GM12878 (cell line): ENCODE results near the gene ANKRD1. TPM values are rescaled to one million over a fixed set of nuclear protein-coding genes. Genes with fewer than 3 reads are reported as not detected.

ENCODE experiments used
- ATAC-seq: fragments of 200-7000 bp; cut with Tn5 transposase; 3 replicates; pipeline ENCODE4 v1.9.1; 2020; ENCODE audit warnings: mild to moderate bottlenecking, moderate library complexity
- BruUV-seq: library from RNA; stranded (reverse); fragments of 400-500 nt; replicated peaks from 2 replicates; lab custom pipeline; 2021; lab: Mats Ljungman, UMichigan
- CTCF ChIA-PET: fragments of 300-600 bp; sonication (Branson Sonifier 250); formaldehyde crosslinking; extraction: SDS; loops from one replicate; lab custom pipeline; 2021; ENCODE audit warnings: inconsistent platforms; lab: Yijun Ruan, JAX
- POLR2A ChIA-PET: fragments of 350-600 bp; formaldehyde crosslinking; extraction: SDS; loops from one replicate; lab custom pipeline; 2021; ENCODE audit warnings: inconsistent platforms; lab: Charles Lee
- RAD21 ChIA-PET: fragments of 300-600 bp; sonication (Branson Sonifier 250); formaldehyde crosslinking; loops from one replicate; lab custom pipeline; 2023; ENCODE audit warnings: antibody characterized with exemption; ENCODE audit not compliant: unreplicated experiment; lab: Charles Lee
- SMC1A ChIA-PET: fragments of 300-600 bp; sonication (Branson Sonifier 250); formaldehyde crosslinking; loops from one replicate; lab custom pipeline; 2023; ENCODE audit not compliant: unreplicated experiment, uncharacterized antibody; lab: Charles Lee
- DNase-seq: peaks from one replicate; pipeline ENCODE4 v3.0.0-alpha.2; 2011; ENCODE audit warnings: low read depth, low spot score
- FAIRE-seq: peaks from 3 replicates; lab custom pipeline; 2011; peaks lifted over from hg19 to GRCh38; lab: Jason Lieb, UNC
- H2AFZ ChIP-seq: 2 replicates; pipeline ENCODE4 v1.6.0; 2011; ENCODE audit warnings: low read depth, low read length, control low read depth; ENCODE audit not compliant: control insufficient read depth
- H3K27ac ChIP-seq: 2 replicates; pipeline ENCODE4 v1.5.1; 2011; ENCODE audit warnings: control low read depth; ENCODE audit not compliant: control insufficient read depth, insufficient read depth
- H3K27me3 ChIP-seq, 2 experiments: replicated peaks in 1 of 2; 2 replicates each; pipeline versions ENCODE4 v1.6.0 to v1.6.1; 2011; ENCODE audit warnings: low read length in 1 of 2; ENCODE audit not compliant: control insufficient read depth in 2 of 2, insufficient read depth in 2 of 2
- H3K36me3 ChIP-seq, 2 experiments: 2 replicates each; pipeline ENCODE4 v1.5.1; 2011; ENCODE audit warnings: low read length in 1 of 2; ENCODE audit not compliant: control insufficient read depth in 2 of 2, insufficient read depth in 2 of 2
- H3K4me1 ChIP-seq: 2 replicates; pipeline ENCODE4 v1.6.1; 2011; ENCODE audit warnings: mild to moderate bottlenecking, low read length, moderate library complexity, mixed read lengths; ENCODE audit not compliant: control insufficient read depth, insufficient read depth
- H3K4me2 ChIP-seq: 2 replicates; pipeline ENCODE4 v1.6.0; 2011; ENCODE audit warnings: control low read depth; ENCODE audit not compliant: control insufficient read depth, insufficient read depth
- H3K4me3 ChIP-seq: fragments of 200-600 bp; sonication (generic); 2 replicates; pipeline ENCODE4 v1.5.1; 2016
- H3K79me2 ChIP-seq: 2 replicates; pipeline ENCODE4 v1.6.0; 2011; ENCODE audit warnings: low read length; ENCODE audit not compliant: control insufficient read depth, insufficient read depth
- H3K9ac ChIP-seq: 2 replicates; pipeline ENCODE4 v1.8.0; 2011; ENCODE audit warnings: low read length, control low read depth, mixed read lengths; ENCODE audit not compliant: control insufficient read depth, insufficient read depth
- H3K9me3 ChIP-seq: replicated peaks from 3 replicates; pipeline ENCODE4 v1.5.1; 2011; ENCODE audit warnings: mild to moderate bottlenecking, low read length; ENCODE audit not compliant: control insufficient read depth, insufficient read depth
- H4K20me1 ChIP-seq: 2 replicates; pipeline ENCODE4 v1.6.0; 2011; ENCODE audit not compliant: control insufficient read depth, insufficient read depth
- DPF2 ChIP-seq: fragments of 450-650 bp; IDR thresholded peaks from 2 replicates; pipeline ENCODE4 v1.6.1; 2017; ENCODE audit warnings: mild to moderate bottlenecking
- E2F8 ChIP-seq: fragments of 450-650 bp; IDR thresholded peaks from 2 replicates; pipeline ENCODE4 v1.6.1; 2018; ENCODE audit warnings: mild to moderate bottlenecking, low read depth, moderate library complexity; ENCODE audit not compliant: partially characterized antibody
- EP300 ChIP-seq, 2 experiments: fragments of 150-350 bp in 1 of 2; IDR thresholded peaks; 2 replicates each; pipeline ENCODE4 v1.6.1; 2011 to 2012; ENCODE audit warnings: low read depth in 2 of 2, low read length in 2 of 2, borderline replicate concordance in 1 of 2, improper control_type of control experiment in 1 of 2, inconsistent platforms in 1 of 2; ENCODE audit not compliant: control insufficient read depth in 1 of 2
- IKZF1 ChIP-seq: fragments of 450-650 bp; conservative IDR thresholded peaks from 2 replicates; pipeline ENCODE4 v1.6.1; 2017; ENCODE audit warnings: antibody characterized with exemption, mild to moderate bottlenecking
- IRF4 ChIP-seq: IDR thresholded peaks from 2 replicates; pipeline ENCODE4 v1.6.1; 2011; ENCODE audit warnings: low read depth, low read length
- MAX ChIP-seq: IDR thresholded peaks from 2 replicates; pipeline ENCODE4 v1.6.1; 2012; ENCODE audit warnings: low read depth, low read length, improper control_type of control experiment
- NFXL1 ChIP-seq: fragments of 450-650 bp; IDR thresholded peaks from 2 replicates; pipeline ENCODE4 v1.6.1; 2017; ENCODE audit warnings: antibody characterized with exemption, mild to moderate bottlenecking, borderline replicate concordance
- RFX5 ChIP-seq: IDR thresholded peaks from 2 replicates; pipeline ENCODE4 v1.6.1; 2011; ENCODE audit warnings: low read depth, low read length, improper control_type of control experiment
- ZNF274 ChIP-seq: IDR thresholded peaks from one replicate; pipeline ENCODE4 v1.8.0; 2011; ENCODE audit not compliant: insufficient read length, insufficient read depth
- WGBS: methylation state at CpG from one replicate; pipeline ENCODE4 v1.1.6; 2016; ENCODE audit warnings: low lambda C conversion rate; ENCODE audit not compliant: insufficient replicate concordance, insufficient coverage; ENCODE audit errors: missing lambda C conversion rate; 5-methylcytosine and 5-hydroxymethylcytosine counted together
- in situ Hi-C: fragments of 300-500 bp; cut with MboI; formaldehyde crosslinking; loops from 9 replicates; pipeline ENCODE4 v1.14.3; 2018; ENCODE audit warnings: mixed read lengths
- intact Hi-C: fragments of 100-400 bp; cut with micrococcal nuclease; formaldehyde crosslinking; loops from one replicate; pipeline ENCODE4 v1.14.2; 2022; ENCODE audit not compliant: unreplicated experiment
- polyA plus RNA-seq, 11 experiments: library from polyadenylated mRNA; depleted of rRNA in 4 of 11; unstranded in 6 of 11; stranded (reverse) in 5 of 11; fragments of >200 nt; fragmentation: Nextera tagmentation in 4 of 11; fragmentation: Illumina TruSeq in 1 of 11; extraction: Ambion mirVana in 4 of 11; extraction: Trizol in 1 of 11; gene quantifications; 1 replicate in 1 of 11; 2 replicates in 10 of 11; pipeline versions ENCODE4 v1.2.1 to v1.2.3, GENCODE V29; 2011 to 2016; ENCODE audit warnings: inconsistent platforms in 2 of 11, missing spikeins in 2 of 11, low read depth in 1 of 11
- total RNA-seq, 4 experiments: library from RNA; depleted of rRNA in 3 of 4; stranded (reverse); fragments of >200 nt in 3 of 4; fragmentation: Illumina TruSeq in 1 of 4; extraction: Trizol in 1 of 4; gene quantifications; 2 replicates each; pipeline versions ENCODE4 v1.2.1 to v1.2.3, GENCODE V29; 2013 to 2021
- TF ChIP-seq, protein P1 (sequence below): fragments of 450-650 bp; IDR thresholded peaks from 2 replicates; pipeline ENCODE4 v1.6.1; 2016; ENCODE audit warnings: mild to moderate bottlenecking, moderate library complexity, borderline replicate concordance

Gene ANKRD1
- total and polyA plus RNA-seq, 10 of the 15 experiments (the other 5 are each of a cell fraction or from before 2014, with no cell fraction given), result not detected

- in situ Hi-C loops (loop anchor here (5.0 kb wide), 1 partner anchor 335 kb away; no protein-coding TSS in a partner anchor), intact Hi-C loops (no loop called here)
- no peak for TF ChIP-seq ZNF274
- TF ChIP-seq, protein P1, sequence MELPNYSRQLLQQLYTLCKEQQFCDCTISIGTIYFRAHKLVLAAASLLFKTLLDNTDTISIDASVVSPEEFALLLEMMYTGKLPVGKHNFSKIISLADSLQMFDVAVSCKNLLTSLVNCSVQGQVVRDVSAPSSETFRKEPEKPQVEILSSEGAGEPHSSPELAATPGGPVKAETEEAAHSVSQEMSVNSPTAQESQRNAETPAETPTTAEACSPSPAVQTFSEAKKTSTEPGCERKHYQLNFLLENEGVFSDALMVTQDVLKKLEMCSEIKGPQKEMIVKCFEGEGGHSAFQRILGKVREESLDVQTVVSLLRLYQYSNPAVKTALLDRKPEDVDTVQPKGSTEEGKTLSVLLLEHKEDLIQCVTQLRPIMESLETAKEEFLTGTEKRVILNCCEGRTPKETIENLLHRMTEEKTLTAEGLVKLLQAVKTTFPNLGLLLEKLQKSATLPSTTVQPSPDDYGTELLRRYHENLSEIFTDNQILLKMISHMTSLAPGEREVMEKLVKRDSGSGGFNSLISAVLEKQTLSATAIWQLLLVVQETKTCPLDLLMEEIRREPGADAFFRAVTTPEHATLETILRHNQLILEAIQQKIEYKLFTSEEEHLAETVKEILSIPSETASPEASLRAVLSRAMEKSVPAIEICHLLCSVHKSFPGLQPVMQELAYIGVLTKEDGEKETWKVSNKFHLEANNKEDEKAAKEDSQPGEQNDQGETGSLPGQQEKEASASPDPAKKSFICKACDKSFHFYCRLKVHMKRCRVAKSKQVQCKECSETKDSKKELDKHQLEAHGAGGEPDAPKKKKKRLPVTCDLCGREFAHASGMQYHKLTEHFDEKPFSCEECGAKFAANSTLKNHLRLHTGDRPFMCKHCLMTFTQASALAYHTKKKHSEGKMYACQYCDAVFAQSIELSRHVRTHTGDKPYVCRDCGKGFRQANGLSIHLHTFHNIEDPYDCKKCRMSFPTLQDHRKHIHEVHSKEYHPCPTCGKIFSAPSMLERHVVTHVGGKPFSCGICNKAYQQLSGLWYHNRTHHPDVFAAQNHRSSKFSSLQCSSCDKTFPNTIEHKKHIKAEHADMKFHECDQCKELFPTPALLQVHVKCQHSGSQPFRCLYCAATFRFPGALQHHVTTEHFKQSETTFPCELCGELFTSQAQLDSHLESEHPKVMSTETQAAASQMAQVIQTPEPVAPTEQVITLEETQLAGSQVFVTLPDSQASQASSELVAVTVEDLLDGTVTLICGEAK, result no peak
- TF ChIP-seq IRF4, result no peak
- TF ChIP-seq NFXL1, result no peak
- no peak for TF ChIP-seq RFX5
- no peak for TF ChIP-seq IKZF1
- no peak for TF ChIP-seq EP300 (IDR thresholded peaks at IDR 0.05; ENCODE audit: borderline replicate concordance in 1 of 2, control insufficient read depth in 1 of 2, low read depth in 2 of 2, low read length in 2 of 2)
- no peak for TF ChIP-seq DPF2
- TF ChIP-seq MAX, result no peak
- no peak for TF ChIP-seq E2F8
- TF ChIP-seq, all 136 proteins: peak for 0
- H3K27me3 ChIP-seq, result no peaks in the 10 kb centered on the region
- SMC1A ChIA-PET, result interaction anchor here (0.7 to 10.0 kb wide), 44 partner anchors 9 to 824 kb away, joined by 3 to 202 read pairs (median 4); partner anchors contain the start of gene ANKRD1
- CTCF ChIA-PET, result interaction anchor here (0.6 to 8.8 kb wide), 43 partner anchors 9 to 1000 kb away, joined by 3 to 253 read pairs (median 5); partner anchors contain the start of genes ANKRD1 and RPP30
- no TSS peak for BruUV-seq
- RAD21 ChIA-PET, result interaction anchor here (0.6 to 6.1 kb wide), 40 partner anchors 14 to 780 kb away, joined by 3 to 184 read pairs (median 4); no protein-coding TSS in a partner anchor
- no peak overlapping the region for H3K9ac ChIP-seq
- ATAC-seq (no peak), DNase-seq (no peak), FAIRE-seq (no peak)
- H4K20me1 ChIP-seq, result no peaks in the 10 kb centered on the region
- H3K4me2 ChIP-seq, result no peak overlapping the region
- POLR2A ChIA-PET, result interaction anchor here (0.6 to 1.4 kb wide), 11 partner anchors 83 to 723 kb away, joined by 3 to 8 read pairs (median 4); no protein-coding TSS in a partner anchor
- H3K4me3 ChIP-seq, result no peak overlapping the region
- H3K4me1 ChIP-seq, result no peaks in the 10 kb centered on the region
- WGBS, result 85% methylated on average over 3 of the region's 4 CpGs
- H3K36me3 ChIP-seq, result no peaks in the 10 kb centered on the region
- no peak overlapping the region for H3K27ac ChIP-seq
- no peaks in the 10 kb centered on the region; the same call in 2 of the 3 replicates for H3K9me3 ChIP-seq
- no peaks in the 10 kb centered on the region for H3K79me2 ChIP-seq
- no peak overlapping the region for H2AFZ ChIP-seq
Observed at GRCh38 chr10:90912174-90912573, 8.7 kb downstream of the ANKRD1 start.
